ENCODE results near the gene KCNQ1. TPM values are rescaled to one million over a fixed set of nuclear protein-coding genes. Genes with fewer than 3 reads are reported as not detected.

KCNQ1 gene
- total RNA-seq, 1 experiment from 2014 or later: not detected

DNA sequence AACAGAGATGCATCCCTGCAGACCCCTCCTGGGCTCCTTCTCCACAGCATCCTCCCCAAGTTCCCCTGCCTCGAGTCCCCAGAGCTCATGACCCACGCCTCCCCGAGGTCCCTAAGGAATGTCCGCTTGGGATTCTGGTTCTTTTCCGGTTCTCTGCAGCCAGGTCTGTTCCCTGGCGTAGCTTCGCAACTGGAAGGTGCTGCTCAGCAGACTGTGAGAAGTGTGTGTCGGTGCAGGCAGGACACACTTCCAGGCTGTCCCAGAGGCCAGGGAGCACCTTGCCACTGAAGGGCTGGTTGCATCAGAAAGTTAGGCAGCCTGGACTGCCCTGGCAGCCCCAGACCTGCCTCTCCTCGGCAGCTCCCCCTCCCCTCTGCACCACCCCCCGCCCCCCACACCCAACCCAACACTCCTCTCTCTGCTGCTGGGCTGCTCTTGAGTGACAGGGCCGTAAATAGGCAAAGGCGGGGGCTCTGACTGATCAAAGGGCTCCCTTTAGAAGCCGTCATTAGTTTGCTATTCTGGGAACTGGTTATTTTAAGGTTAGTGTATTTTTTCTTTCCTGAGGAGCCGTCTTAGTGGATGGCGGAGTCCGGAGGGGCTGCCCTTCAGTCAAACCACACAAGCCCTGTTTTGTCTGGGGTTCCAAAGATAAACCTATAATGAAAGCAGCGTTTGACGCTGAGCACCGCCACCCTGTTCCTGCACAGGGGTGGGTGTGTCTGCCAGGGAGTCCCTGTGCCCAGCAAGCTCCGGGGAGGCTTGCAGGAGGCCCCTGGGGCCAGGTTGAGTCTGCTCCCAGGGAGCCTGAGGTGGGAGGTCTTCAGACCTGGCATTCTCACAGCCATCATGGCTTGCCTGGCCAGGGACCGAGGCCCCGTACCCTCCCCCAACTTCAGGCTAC lies 343.6 kb downstream of the KCNQ1 start:
- Histone ChIP-seq H3F3A (ENCODE audit: insufficient read depth, low read depth) (no peaks in the 10 kb centered on the region), H2AFZ (no peak overlapping the region), H3K79me2 (ENCODE audit: low read depth) (no peaks in the 10 kb centered on the region), H3K9me2 (ENCODE audit: insufficient read depth) (no peaks in the 10 kb centered on the region), H3K36me3 (ENCODE audit: low read depth) (no peaks in the 10 kb centered on the region), H3K4me2 (no peak overlapping the region), H4K20me1 (ENCODE audit: insufficient read depth) (no peaks in the 10 kb centered on the region), H3K4me1 (replicated peaks; ENCODE audit: insufficient read depth) (no peaks in the 10 kb centered on the region), H3K9me3 (ENCODE audit: insufficient read depth, low read depth) (no peaks in the 10 kb centered on the region), H3K27ac (no peak overlapping the region), H3K4me3 (no peak overlapping the region), H3K27me3 (ENCODE audit: insufficient read depth, low read depth) (peaks cover 3% of the 10 kb centered on the region)
- BruUV-seq (replicated peaks): no TSS peak
- intact Hi-C loops (cut with micrococcal nuclease; ENCODE audit: unreplicated experiment): no loop called here
- CTCF ChIA-PET: no interaction called here
- POLR2A ChIA-PET (ENCODE audit: unreplicated experiment): no interaction called here
- DNase-seq: no peak
- no peak for TF ChIP-seq EZH2 (IDR thresholded peaks at IDR 0.05; ENCODE audit: low read depth)
- TF ChIP-seq, protein P1, sequence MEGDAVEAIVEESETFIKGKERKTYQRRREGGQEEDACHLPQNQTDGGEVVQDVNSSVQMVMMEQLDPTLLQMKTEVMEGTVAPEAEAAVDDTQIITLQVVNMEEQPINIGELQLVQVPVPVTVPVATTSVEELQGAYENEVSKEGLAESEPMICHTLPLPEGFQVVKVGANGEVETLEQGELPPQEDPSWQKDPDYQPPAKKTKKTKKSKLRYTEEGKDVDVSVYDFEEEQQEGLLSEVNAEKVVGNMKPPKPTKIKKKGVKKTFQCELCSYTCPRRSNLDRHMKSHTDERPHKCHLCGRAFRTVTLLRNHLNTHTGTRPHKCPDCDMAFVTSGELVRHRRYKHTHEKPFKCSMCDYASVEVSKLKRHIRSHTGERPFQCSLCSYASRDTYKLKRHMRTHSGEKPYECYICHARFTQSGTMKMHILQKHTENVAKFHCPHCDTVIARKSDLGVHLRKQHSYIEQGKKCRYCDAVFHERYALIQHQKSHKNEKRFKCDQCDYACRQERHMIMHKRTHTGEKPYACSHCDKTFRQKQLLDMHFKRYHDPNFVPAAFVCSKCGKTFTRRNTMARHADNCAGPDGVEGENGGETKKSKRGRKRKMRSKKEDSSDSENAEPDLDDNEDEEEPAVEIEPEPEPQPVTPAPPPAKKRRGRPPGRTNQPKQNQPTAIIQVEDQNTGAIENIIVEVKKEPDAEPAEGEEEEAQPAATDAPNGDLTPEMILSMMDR (conservative IDR thresholded peaks at IDR 0.05): no peak

DNA sequence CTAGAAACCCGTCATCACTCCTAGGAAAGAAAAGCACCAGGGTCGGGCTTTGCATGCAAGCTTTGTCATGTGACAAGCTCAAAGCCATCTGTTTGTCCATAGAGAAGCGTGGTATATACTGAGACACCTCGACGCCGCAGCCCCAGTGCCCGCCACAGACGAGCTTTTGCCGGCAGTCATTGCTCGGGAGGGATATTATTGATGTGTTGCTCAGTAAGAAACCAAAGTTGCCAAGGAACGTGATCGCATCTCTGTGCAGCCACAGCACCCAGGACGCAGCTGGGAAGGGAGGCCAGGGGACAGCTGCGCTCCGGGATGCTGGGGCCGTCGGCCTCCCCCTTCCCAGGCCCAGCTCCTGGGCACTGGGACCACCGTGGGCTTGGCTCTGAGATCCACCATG lies 344.5 kb downstream of the KCNQ1 start:
- Histone ChIP-seq H3K79me2 (ENCODE audit: low read depth) (no peaks in the 10 kb centered on the region), H3K9me2 (ENCODE audit: insufficient read depth) (no peaks in the 10 kb centered on the region), H3K36me3 (ENCODE audit: low read depth) (no peaks in the 10 kb centered on the region), H2AFZ (no peak overlapping the region), H3K27ac (no peak overlapping the region), H3K4me3 (no peak overlapping the region), H3K9me3 (ENCODE audit: insufficient read depth, low read depth) (no peaks in the 10 kb centered on the region), H3F3A (ENCODE audit: insufficient read depth, low read depth) (no peaks in the 10 kb centered on the region), H3K4me2 (no peak overlapping the region), H4K20me1 (ENCODE audit: insufficient read depth) (no peaks in the 10 kb centered on the region), H3K27me3 (ENCODE audit: insufficient read depth, low read depth) (peaks cover 6% of the 10 kb centered on the region), H3K4me1 (replicated peaks; ENCODE audit: insufficient read depth) (no peaks in the 10 kb centered on the region)
- ChIA-PET POLR2A (ENCODE audit: unreplicated experiment) (no interaction called here), CTCF (no interaction called here)
- BruUV-seq (replicated peaks): no TSS peak
- no peak for DNase-seq
- TF ChIP-seq EZH2 (IDR thresholded peaks at IDR 0.05; ENCODE audit: low read depth): no peak
- TF ChIP-seq, protein P1 (conservative IDR thresholded peaks at IDR 0.05): no peak
- intact Hi-C loops (cut with micrococcal nuclease; ENCODE audit: unreplicated experiment): no loop called here

DNA sequence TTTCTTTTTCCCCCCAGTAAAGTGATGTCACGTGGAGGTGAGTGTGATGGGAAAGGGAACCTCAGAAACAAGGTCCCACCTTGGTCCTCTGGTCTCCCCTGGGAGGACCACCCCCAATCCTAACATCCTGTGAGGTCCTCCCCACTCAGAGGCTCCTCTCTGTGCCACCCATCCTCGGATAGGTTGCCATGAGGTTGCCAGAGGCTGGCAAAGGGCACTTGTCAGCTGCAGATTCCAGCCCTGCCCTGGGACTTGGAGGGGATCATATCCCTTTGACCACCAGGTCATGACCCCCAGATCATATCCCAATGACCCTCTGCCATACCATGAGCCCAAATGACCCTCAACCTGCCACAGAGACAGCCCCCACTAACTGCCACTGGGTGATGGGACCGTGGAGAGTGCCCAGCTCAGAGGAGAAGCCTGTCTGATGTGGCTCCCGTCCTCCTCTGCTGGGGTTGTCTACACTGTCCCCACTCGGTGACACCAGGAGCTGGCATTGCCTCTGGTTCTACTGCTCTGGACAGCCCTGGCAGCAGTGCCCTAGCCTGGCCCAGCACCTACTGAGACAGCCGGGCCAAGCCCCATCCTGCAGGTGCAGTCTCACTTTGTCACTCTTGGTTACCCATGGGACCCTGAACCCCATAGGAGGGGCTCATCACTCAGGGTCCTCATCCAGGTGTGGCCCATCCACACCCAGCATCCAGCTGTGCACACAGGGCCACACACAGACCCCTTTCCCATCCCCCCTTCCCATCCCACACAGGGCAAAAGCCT lies 345.2 kb downstream of the KCNQ1 start:
- H3F3A ChIP-seq (ENCODE audit: insufficient read depth, low read depth): no peaks in the 10 kb centered on the region
- no peak overlapping the region for H3K4me2 ChIP-seq
- no peak overlapping the region for H3K4me3 ChIP-seq
- no TSS peak for BruUV-seq (replicated peaks)
- DNase-seq: no peak
- H2AFZ ChIP-seq: no peak overlapping the region
- H3K9me2 ChIP-seq (ENCODE audit: insufficient read depth): no peaks in the 10 kb centered on the region
- no peaks in the 10 kb centered on the region for H4K20me1 ChIP-seq (ENCODE audit: insufficient read depth)
- ChIA-PET POLR2A (ENCODE audit: unreplicated experiment) (no interaction called here), CTCF (no interaction called here)
- H3K79me2 ChIP-seq (ENCODE audit: low read depth): no peaks in the 10 kb centered on the region
- H3K27me3 ChIP-seq (ENCODE audit: insufficient read depth, low read depth): peaks cover 6% of the 10 kb centered on the region
- H3K27ac ChIP-seq: no peak overlapping the region
- H3K4me1 ChIP-seq (replicated peaks; ENCODE audit: insufficient read depth): no peaks in the 10 kb centered on the region
- intact Hi-C loops (cut with micrococcal nuclease; ENCODE audit: unreplicated experiment): no loop called here
- no peaks in the 10 kb centered on the region for H3K9me3 ChIP-seq (ENCODE audit: insufficient read depth, low read depth)
- TF ChIP-seq, protein P1 (conservative IDR thresholded peaks at IDR 0.05): no peak
- no peak for TF ChIP-seq EZH2 (IDR thresholded peaks at IDR 0.05; ENCODE audit: low read depth)
- H3K36me3 ChIP-seq (ENCODE audit: low read depth): no peaks in the 10 kb centered on the region
